ENCODE results near the gene GRK3.
A peak's percentile ranks its signal among the peaks of the same experiment; 100 is the strongest.

- TF ChIP-seq CTCF (IDR thresholded peaks at IDR 0.05; ENCODE audit: insufficient read depth, low read length) (no peak), POLR2AphosphoS5 (IDR thresholded peaks at IDR 0.05; ENCODE audit: low read depth) (no peak; the same call in none of the 2 replicates), SPI1 (IDR thresholded peaks at IDR 0.05; ENCODE audit: borderline replicate concordance, low read depth) (peak; percentile 96), GABPA (IDR thresholded peaks at IDR 0.05; ENCODE audit: low read depth) (no peak), REST (IDR thresholded peaks at IDR 0.05; ENCODE audit: insufficient replicate concordance, low read depth) (no peak)
Measured at GRCh38 chr22:25563761-25564319, 635 bp upstream of the GRK3 start.
